HG02588 (cell line): ENCODE measurements around the gene CFAP74.

Source experiments
- ATAC-seq: cut with Tn5 transposase; IDR thresholded peaks from one replicate; pipeline ENCODE4 v1.9.1; 2021; ENCODE audit warnings: mild to moderate bottlenecking, moderate library complexity; ENCODE audit not compliant: unreplicated experiment

Gene CFAP74

GRCh38 chr1:2041305-2041704 is 37.7 kb upstream of the CFAP74 start:
- no peak for ATAC-seq

- ATAC-seq: no peak
These were observed 35.7 kb upstream of the CFAP74 start for GRCh38 chr1:2039251-2039650.

- ATAC-seq: no peak
These were observed 34.6 kb upstream of the CFAP74 start for GRCh38 chr1:2038229-2038628.

- no peak for ATAC-seq
These were observed 33.9 kb upstream of the CFAP74 start for GRCh38 chr1:2037314-2037979.

- no peak for ATAC-seq
These were observed 32.7 kb upstream of the CFAP74 start for GRCh38 chr1:2036287-2036686.

- ATAC-seq: no peak
These were observed 29.6 kb upstream of the CFAP74 start for GRCh38 chr1:2033165-2033564.

- no peak for ATAC-seq
These were observed 29.2 kb upstream of the CFAP74 start for GRCh38 chr1:2032737-2033136.

- ATAC-seq: no peak
These were observed 28.3 kb upstream of the CFAP74 start for GRCh38 chr1:2031546-2032540.

- ATAC-seq: no peak
These were observed 26.7 kb upstream of the CFAP74 start for GRCh38 chr1:2030076-2030871.

GRCh38 chr1:2029561-2029960 is 26.0 kb upstream of the CFAP74 start:
- ATAC-seq: no peak

- ATAC-seq: no peak
These were observed 25.4 kb upstream of the CFAP74 start for GRCh38 chr1:2028870-2029560.

- no peak for ATAC-seq
These were observed 24.5 kb upstream of the CFAP74 start for GRCh38 chr1:2027961-2028583.

- no peak for ATAC-seq
These were observed 21.9 kb upstream of the CFAP74 start for GRCh38 chr1:2025491-2025981.

GRCh38 chr1:2024887-2025286 is 21.3 kb upstream of the CFAP74 start:
- ATAC-seq: no peak

GRCh38 chr1:2024451-2024850 is 20.9 kb upstream of the CFAP74 start:
- ATAC-seq: no peak

GRCh38 chr1:2023187-2023586 is 19.6 kb upstream of the CFAP74 start:
- ATAC-seq: no peak

- no peak for ATAC-seq
These were observed 18.6 kb upstream of the CFAP74 start for GRCh38 chr1:2022063-2022770.

- no peak for ATAC-seq
These were observed 18.0 kb upstream of the CFAP74 start for GRCh38 chr1:2021550-2021949.

GRCh38 chr1:2020310-2020655 is 16.7 kb upstream of the CFAP74 start:
- ATAC-seq: no peak
